GM21825 (cell line): ENCODE data around the gene TRAK2.
"Not testable (repeated sequence)": the region's sequence is repeated elsewhere in the genome, so short reads cannot be mapped to it uniquely, and the experiment has no call there.

ENCODE experiments used
- ATAC-seq: cut with Tn5 transposase; IDR thresholded peaks from one replicate; pipeline ENCODE4 v1.9.1; 2021; ENCODE audit warnings: mild to moderate bottlenecking, moderate library complexity; ENCODE audit not compliant: unreplicated experiment

Gene TRAK2

DNA sequence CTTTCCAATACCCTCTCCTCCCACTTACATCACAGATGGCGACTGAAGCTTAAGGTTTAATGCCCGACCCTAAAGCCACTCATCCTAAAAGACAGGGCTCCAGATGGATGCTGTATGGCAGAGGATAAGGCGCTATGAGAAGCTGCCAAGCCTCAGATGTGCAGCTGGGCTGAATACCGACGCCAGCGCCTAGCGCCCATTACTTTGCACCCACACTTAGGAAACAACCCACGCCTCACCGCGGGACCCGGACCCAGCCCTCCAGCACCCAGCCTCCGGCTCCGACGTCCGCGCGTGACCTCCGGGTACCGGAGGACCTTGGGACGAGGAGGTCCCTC, 335 bp downstream of the TRAK2 start:
- peak; percentile 27 for ATAC-seq

DNA sequence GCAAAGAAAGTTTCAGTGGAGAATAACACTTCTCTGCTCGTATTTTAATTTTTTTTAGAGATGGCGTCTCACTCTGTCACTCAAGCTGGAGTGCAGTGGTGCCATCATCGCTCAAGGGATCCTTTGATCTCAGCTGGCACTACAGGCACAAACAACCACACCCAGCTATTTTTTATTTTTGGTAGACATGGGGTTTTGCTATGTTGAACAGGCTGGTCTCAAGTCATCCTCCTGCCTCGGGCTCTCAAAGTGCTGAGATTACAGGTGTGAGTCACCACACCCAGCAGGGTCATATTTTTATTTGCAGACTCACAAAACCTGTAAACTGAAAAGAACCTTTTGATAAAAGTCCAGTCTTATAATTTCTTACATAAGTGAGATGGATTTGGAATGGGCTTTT, 2.6 kb downstream of the TRAK2 start:
- no peak for ATAC-seq

DNA sequence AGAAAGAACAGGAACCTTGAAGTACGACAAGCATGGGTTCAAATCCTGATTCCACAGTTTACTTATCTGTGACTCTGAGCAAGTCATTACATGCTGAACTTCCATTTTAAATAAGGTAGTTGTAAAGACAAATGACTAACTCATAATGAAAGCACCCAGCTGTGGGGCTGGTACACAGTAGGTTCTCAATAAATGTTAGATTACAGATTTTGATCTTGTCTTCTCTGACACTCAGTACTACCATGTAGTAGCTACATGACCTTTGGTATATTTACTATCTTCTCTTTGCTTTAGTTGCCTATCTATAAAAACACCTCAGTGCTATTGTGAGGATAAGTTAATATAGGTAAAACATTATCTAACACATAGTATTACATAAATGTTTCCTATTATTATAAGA, 3.2 kb downstream of the TRAK2 start:
- no peak for ATAC-seq

DNA sequence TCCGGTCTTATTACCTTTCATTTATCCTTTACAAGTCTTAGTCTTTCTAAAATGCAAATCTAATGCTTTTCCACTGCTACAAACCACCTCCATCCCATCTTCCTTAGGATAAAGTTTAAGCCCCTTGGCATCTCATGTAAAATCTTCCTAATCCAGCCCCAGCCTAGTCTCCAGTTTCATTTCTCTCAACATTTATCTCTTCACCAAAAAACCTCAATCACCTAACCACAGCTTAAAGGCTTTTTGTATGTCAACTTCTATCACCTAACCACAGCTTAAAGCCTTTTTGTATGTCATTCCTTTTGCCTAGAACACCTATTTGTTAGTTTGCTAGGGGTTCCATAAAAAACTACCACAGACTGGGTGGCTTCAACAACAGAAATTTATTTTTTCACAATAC, 4.2 kb downstream of the TRAK2 start:
- ATAC-seq = no peak

DNA sequence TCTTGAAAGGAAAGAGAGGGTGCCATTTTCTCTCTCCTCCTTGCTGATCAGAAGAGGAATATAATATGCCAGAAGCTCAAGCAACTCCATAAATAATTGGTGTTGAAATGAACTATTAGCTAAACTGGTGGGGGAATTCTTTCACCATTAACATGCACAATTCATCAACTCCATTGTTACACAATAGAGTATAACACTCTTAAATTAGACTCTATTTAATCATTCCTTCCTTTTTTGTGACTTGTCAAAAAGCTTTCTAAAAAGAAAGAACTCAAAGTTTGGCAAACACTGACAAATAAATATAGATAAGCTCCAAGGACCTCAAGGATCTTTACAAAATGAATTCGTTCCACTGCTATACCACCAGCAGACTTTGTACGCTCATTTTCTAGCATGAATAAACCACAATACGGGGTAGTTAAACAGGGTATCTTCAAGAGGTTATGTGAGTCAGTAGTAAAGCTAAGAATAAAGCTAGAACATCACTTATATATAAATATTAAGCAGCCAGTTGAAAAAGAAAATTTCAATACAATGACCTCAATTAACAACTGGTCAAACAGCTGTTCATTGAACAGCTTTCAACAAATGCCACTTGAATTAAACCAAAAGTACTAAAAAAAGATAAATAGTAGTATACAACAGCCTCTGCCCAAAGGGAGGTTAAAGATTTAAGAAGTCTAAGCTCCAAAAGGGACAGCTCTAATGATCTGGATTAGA, 6.4 kb downstream of the TRAK2 start:
- ATAC-seq = no peak

DNA sequence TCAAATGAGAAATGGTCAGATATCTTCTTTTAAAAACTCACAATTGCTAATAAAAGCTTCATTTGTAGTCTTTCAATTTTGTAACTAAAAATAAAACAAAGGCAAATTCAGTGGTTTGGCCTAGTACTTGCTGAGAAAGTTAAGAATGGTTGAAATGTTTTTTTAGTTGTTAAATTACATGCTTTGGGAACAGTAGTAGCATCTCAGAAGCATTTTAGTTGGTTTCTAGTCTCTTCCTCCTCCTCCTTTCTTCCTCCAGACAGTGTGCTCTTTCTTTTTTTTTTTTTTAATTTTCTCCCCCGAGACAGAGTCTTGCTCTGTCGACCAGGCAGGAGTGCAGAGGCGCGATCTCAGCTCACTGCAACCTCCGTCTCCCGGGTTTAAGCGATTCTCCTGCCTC, 9.8 kb downstream of the TRAK2 start:
- no peak for ATAC-seq

DNA sequence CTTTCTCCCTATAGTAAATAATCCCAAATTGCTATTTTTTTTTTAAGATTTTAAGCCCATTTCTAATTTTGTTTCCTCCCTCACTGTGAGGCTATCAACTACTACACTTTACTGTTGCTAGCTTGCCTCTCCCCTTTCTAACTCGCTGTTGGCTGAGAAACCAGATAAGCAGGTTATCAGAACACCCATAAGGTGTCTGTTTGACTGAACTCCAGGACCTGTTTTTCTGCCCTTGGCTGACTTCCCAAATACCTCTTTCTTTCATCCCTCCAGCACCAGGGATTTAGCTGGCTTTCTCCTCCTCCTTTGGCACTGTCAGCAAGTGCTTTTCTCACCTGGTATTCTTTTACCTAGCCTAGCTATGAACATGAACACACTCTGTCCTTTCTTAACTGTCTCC, 11.1 kb downstream of the TRAK2 start:
- ATAC-seq = no peak

DNA sequence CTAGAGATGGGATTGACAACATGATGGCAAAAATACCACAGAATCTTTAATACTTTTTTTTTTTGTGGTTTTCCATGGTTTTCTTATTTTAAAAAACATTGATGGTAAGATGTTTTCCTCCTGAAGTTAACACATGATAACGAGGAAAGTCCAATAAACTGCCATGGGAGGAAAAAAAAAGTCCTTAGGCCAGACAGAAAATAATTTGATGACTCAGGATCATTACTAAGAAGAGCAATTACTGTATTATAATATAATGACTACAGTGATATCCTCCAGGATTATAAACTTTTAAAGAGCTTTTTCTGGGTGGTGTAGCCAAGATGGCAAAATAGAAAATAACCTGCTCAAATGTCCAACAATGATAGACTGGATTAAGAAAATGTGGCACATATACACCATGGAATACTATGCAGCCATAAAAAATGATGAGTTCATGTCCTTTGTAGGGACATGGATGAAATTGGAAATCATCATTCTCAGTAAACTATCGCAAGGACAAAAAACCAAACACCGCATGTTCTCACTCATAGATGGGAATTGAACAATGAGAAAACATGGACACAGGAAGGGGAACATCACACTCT, 11.8 kb downstream of the TRAK2 start:
- not testable (repeated sequence) for ATAC-seq

DNA sequence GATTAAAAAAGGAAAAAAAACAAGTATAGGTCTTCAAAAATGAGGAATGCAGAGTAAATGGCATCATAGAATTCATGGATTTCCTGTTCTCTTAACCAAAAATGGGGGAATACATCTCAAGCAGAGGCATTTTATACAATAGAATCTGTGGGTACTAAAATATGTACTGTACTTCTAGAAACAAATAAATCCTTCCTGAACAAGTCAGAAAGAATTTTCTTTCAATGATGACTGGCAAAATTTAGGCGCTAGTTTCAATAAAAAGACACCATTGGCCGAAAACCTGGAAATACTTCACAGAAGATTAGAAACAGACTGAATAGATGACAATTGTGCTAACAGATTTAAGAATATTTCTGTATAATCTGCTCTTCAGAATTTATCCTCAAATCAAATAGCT, 15.1 kb downstream of the TRAK2 start:
- ATAC-seq = no peak

DNA sequence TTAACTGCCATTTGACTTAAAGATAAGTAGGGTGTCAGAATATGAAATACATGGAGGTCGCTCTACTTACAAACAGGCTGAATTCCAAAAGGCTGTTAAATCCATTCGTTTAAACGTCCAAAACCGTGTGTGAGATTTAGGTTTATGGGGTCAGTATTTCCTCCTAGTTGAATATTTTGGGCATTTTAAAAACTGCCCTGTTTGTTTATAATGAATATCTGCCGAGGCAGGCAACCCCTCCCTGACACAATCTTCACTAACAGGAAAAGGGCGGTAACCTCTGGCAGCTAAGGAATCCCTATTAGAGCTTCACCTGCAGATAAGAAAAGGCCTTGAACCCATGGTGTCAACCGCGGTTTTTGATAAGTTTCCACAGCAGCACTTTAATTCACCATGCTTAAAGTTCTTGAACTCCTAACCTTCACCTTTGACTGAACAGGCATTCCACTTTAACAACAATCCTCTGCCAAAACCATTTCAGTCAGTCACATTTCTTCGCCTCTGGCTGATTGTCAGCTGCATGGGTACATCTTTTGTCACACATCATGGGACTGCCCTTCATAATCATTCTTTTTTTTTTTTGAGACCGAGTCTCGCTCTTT, 17.8 kb downstream of the TRAK2 start:
- no peak for ATAC-seq

DNA sequence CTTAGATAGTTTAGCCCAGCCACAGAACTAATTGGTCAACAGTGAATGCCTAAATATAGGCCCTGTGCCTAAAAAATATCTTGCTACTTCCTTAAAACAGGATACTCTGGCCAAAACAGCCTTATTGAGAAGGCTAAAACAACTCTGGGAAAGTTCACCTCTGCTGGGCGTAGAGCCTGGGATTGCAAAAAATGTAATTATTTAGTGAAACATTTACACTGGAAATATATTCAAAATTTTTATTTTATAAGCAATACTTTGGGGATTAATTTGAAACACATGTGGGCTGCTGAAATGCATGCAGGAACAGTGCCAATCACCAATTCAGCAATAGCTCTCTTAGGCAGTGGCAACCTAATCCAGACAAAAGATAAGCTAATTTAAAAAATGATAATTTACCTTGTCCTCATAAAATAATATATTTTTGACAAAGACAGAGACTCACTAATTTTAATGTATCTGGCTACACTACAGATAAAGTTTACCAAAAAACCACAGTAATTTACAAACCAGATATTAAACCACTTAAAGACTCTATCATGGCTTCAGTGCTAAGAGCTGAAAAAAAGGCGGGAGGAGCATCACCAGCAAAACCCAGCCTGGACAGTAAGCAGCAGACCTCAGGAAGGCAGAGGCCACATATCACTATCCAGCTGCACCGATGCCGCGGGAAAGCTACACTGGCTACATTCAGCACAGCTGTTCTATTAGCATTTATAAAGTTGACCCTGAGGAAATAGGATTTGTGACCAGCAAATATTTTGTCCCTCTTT, 18.5 kb downstream of the TRAK2 start:
- ATAC-seq = no peak

DNA sequence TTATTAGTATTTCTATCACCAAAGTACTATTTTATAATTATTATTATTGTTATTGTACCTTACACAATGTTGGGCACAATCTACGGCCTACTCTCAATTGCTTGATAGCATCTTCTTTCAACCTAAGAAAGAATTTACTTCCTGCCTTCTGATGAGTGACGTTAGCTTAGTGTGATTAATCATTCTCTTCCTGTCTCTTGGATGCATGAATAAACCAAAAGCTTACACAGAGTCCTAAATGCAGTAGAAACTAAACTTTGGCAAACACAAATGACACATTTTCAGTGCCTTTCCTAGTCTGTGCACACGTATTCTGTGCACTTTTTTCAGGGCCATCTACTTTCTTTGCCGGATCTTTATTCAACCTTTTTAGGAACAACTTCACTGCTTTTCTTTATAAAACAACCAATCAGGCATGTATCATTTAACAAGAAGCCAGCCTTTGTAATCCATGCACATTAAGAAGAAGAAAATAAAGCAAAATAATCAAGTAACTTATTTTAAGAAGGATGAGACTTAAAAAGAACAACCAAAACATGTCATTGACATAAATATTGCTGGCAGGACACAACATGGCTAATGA, 19.1 kb downstream of the TRAK2 start:
- ATAC-seq = no peak

DNA sequence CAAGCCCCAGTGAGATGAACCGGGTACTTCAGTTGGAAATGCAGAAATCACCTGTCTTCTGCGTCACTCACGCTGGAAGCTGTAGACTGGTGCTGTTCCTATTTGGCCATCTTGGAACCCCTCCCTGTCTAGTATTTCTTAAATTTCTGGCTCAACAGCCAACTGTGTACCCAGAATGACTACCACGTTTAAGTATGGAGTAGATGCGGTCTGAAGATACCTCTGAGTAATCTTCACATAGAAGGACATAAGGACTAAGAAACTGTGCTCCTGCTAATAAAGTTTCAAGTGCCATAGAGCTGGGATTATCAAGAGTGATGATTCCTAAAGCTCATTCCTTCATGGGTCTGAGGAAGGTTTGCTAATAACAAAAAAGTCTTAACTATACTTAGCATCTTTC, 20.4 kb downstream of the TRAK2 start:
- no peak for ATAC-seq

DNA sequence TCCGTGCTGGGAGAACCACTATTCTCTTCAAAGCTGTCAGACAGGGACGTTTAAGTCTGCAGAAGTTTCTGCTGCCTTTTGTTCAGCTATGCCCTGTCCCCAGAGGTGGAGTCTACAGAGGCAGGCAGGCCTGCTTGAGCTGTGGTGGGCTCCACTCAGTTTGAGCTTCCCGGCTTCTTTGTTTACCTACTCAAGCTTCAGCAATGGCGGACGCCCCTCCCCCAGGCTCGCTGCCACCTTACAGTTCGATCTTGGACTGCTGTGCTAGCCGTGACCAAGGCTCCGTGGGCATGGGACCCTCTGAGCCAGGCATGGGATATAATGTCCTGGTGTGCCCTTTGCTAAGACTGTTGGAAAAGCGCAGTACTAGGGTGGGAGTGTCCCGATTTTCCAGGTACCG, 20.9 kb downstream of the TRAK2 start:
- not testable (repeated sequence) for ATAC-seq

DNA sequence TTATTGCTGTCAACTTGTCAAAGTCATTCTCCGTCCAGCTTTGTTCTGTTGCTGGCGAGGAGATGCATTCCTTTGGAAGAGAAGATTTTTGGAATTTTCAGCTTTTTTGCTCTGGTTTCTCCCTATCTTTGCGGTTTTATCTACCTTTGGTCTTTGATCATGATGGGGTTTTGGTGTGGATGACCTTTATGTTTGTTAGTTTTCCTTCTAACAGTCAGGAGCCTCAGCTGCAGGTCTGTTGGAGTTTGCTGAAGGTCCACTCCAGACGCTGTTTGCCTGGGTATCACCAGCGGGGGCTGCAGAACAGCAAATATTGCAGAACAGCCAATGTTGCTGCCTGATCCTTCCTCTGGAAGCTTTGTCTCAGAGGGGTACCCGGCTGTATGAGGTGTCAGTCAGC, 21.4 kb downstream of the TRAK2 start:
- ATAC-seq = not testable (repeated sequence)

DNA sequence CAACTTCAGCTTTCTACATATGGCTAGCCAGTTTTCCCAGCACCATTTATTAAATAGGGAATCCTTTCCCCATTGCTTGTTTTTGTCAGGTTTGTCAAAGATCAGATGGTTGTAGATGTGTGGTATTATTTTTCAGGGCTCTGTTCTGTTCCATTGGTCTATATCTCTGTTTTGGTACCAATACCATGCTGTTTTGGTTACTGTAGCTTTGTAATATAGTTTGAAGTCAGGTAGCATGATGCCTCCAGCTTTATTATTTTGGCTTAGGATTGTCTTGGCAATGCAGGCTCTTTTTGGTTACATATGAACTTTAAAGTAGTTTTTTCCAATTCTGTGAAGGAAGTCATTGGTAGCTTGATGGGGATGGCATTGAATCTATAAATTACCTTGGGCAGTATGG, 22.9 kb downstream of the TRAK2 start:
- not testable (repeated sequence) for ATAC-seq

DNA sequence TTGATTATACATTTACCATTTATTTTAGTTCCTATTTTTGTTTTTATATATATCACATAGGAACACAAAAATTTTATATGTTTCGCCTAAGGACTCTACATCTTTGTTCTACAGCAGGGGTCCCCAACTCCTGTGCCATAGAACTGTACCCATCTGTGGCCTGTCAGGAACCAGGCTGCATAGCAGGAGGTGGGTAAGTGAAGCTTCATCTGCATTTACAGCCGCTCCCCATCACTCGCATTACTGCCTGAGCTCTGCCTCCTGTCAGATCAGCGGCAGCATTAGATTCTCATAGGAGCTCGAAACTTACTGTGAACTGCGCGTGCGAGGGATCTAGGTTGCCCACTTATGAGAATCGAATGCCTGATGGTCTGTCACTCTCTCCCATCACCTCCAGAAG, 25.3 kb downstream of the TRAK2 start:
- no peak for ATAC-seq

DNA sequence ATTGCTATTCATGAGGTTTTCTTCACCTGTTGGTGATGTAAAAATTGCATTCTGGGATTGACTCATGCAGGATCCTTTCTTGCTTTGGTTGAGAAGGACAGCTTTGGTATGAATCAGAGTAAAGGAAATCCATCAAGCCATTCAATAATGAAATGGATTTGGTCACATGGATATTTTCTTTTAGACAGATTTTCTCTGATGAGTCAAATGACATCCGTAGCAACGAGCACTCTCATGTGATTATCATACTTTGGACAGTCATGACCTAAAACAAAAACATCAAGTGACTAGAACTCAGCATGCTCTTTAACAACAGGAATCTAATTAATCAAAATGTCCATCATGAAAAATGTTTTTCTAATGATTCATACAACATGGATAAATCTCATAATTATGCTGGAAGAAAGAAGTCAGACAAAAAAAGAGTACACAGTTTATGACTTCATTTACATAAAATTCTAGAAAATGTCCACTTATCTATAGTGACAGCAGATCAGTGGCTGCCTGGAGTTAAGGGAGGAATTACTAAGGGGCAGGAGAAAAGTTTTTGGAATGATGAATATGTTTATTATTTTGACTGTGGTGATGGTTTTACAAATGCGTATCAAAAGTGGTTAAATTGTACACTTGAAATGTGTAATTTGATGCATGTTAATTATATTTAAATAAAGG, 30.7 kb downstream of the TRAK2 start:
- no peak for ATAC-seq

DNA sequence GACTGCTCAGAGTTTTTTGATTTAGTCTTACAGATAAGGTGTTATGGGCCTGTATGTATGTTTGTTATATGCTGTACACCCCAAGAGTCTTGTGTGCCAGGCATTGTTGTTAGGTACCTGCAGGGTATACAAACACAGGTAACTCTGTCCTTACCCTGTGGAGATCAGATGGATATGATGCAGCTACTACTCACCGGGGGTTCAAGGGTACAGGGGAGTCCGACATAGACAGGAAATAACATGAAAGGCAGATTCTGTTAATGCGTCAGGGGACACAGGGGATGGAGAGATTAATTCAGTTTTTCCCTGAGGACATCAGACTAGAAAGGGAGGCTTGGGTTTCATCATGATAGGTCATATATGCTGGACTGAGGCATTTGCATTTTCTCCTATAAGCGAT, 31.3 kb downstream of the TRAK2 start:
- ATAC-seq = no peak

DNA sequence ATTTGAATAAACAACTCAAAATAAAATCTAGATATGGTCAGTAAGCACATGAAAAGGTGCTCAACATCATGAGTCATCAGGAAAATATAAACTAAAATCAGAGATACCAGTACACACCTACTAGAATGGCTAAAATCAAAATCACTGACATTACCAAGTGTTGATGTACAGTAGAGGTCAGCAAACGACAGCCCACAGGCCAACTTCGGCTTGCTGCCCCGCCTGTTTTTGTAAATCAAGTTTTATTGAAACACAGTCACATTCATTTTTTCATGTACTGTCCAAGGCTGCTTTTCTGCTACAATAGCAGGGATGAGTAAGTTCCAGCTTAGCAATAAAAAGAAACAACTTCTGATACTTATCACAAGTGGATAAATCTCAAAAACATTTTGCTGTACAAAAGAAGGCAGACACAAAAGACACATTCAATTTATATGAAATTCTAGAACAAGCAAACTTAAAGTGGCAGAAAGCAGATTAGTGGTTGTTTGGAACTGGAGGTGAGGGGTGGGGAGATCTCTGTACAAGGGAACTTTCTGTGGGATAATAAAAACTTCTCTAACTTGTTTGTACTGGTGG, 32.1 kb downstream of the TRAK2 start:
- ATAC-seq = no peak

DNA sequence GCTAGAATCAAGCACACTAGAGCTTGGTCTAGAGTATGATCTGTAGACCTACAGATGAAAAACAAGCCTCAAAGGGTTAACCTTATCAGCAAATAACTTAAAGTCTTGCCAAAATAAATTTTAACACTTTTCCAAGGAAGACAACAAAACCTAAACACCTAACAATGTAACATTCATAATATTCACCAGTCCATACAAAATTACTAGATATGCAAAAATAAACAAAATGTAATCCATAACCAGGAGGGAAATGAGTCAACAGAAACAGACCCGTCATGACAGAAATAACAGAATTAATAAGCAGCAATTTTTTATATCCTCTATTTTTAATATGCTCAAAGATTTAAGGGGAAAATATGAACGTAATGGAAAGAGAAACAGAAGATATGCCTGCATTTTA, 36.1 kb downstream of the TRAK2 start:
- ATAC-seq = no peak
